Mucosa of stomach (tissue), 1 donor: Measurements from ENCODE around the gene GARIN5B.

Experiments used
- H3K27me3 ChIP-seq: one replicate; pipeline ENCODE4 v1.7.0; 2013; ENCODE audit warnings: mild to moderate bottlenecking, low read length; ENCODE audit not compliant: control insufficient read depth, insufficient read depth
- H3K36me3 ChIP-seq: one replicate; pipeline ENCODE4 v1.7.0; 2013; ENCODE audit warnings: low read length; ENCODE audit not compliant: control insufficient read depth, insufficient read depth
- H3K4me1 ChIP-seq: one replicate; pipeline ENCODE4 v1.7.0; 2013; ENCODE audit warnings: mild to moderate bottlenecking, low read length; ENCODE audit not compliant: control insufficient read depth, insufficient read depth
- H3K4me3 ChIP-seq: one replicate; pipeline ENCODE4 v1.7.0; 2013; ENCODE audit warnings: low read length
- H3K9ac ChIP-seq: one replicate; pipeline ENCODE4 v1.7.0; 2013; ENCODE audit warnings: mild to moderate bottlenecking, low read length, moderate library complexity
- H3K9me3 ChIP-seq: one replicate; pipeline ENCODE4 v1.7.0; 2013; ENCODE audit warnings: mild to moderate bottlenecking, low read length, moderate library complexity; ENCODE audit not compliant: control insufficient read depth
- donor health status: Pancreatic carcinoma.

The GARIN5B gene

DNA sequence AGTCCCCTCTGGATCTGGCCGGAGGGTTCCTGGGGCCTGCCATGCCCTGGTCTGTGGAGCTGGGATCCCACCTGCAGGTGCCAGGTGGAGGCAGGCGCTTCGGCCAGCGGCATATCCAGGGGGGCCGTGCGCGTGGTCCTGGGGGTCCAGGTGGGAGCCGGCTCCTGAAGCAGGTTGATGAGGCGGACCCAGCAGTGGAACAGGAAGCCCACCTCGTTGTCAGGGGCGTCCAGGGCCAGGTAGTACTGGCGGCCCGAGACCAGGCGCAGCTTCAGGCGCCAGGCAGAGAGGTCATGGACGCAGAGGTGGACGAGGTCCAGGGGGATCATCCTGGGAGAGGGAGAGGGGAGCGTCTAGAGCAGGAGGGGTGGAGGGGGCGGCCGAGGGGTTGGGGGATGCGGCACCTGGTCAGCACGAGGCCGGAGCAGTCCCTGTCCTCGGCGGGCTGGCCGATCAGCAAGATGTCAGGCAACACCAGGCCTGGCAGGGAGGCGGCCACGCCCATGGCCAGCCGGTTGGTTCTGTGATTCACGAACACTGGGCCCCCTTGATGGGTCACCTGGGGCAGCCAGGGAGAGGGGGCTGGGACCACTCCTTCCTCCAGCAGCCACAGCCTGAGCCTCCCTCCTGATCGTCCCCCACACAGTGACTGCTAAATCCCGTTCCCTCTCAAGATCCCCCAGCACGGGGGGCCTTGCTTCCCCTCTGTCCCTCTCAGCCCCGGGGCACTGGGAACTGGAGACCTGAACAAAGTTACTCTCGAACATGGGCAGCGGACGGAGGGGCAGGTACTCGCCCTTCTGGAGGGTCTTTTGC lies 678 bp downstream of the GARIN5B start:
- Histone ChIP-seq H3K4me1 (no peaks in the 10 kb centered on the region), H3K9me3 (no peaks in the 10 kb centered on the region), H3K9ac (no peak overlapping the region), H3K27me3 (no peaks in the 10 kb centered on the region), H3K36me3 (no peaks in the 10 kb centered on the region), H3K4me3 (no peak overlapping the region)

DNA sequence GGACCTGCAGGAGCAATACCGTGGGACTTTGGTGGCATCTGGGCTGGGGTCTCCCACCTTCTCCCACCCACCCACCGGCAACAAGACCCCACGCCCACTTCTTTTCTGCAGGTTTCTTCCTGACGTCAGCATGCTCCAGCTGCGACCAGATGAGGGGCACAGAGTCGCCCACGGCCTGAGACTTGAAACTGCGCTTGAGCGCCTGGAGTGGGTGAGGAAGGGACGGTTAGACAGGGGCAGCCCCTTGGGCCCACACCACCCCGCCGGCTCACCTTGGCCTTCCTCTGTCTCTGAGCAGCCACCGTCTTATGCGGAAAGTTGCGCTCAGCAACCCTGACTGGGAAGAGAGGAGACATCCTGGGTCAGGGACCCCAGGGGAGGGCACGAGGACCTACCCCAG lies 2.2 kb downstream of the GARIN5B start:
- H3K27me3 ChIP-seq: no peaks in the 10 kb centered on the region
- no peaks in the 10 kb centered on the region for H3K9me3 ChIP-seq
- no peaks in the 10 kb centered on the region for H3K4me1 ChIP-seq
- no peak overlapping the region for H3K4me3 ChIP-seq
- H3K36me3 ChIP-seq: no peaks in the 10 kb centered on the region
- H3K9ac ChIP-seq: no peak overlapping the region

DNA sequence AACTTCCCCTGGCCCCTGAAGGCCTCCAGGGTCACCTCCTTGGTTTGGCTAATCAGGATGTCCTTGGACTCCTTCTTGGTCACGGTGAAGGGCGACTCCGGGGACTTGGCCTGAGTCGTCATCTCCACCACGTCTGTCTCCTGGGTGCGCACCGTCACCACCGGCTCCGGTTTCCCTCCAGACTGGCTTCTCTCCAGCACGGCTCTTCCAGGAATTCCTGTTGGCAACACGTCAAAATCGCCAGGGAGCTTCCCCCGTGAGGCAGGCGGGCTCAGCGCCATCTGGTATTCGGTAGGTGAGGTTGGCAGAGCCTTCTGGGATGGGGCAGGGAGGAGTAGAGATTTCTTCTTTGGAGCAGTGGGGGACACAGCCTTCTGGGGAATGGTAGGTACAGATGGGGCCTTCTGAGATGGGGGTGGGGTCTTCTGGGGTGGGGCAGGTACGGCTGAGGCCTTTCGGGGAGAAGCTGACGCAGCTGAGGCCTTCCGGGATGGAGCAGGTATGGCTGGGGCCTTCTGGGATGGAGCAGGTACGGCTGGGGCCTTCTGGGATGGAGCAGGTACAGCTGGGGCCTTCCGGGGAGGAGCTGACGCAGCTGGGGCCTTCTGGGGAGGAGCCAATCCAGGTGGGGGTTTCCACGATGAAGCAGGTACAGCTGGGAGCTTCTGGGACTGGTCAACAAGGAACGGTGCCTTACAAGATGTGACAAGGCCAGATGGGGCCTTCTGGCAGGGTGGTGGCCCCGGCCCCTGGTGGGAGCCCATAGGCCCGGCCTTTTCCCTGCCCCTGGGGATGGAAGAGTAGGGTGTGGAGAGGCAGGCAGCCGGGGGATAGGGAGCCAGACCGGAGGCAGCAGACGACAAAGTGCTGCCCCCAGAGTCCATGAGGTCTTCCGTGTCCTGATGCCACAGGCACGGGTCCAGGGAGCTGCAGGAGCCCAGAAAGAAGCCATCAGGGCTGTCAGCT lies 3.8 kb downstream of the GARIN5B start:
- Histone ChIP-seq H3K4me1 (no peaks in the 10 kb centered on the region), H3K4me3 (no peak overlapping the region), H3K9ac (no peak overlapping the region), H3K36me3 (no peaks in the 10 kb centered on the region), H3K27me3 (peaks cover 11% of the 10 kb centered on the region), H3K9me3 (no peaks in the 10 kb centered on the region)

- Histone ChIP-seq H3K27me3 (peaks cover 17% of the 10 kb centered on the region), H3K36me3 (no peaks in the 10 kb centered on the region), H3K4me3 (no peak overlapping the region)
Observed at GRCh38 chr19:55358493-55358892, 4.6 kb downstream of the GARIN5B start.

DNA sequence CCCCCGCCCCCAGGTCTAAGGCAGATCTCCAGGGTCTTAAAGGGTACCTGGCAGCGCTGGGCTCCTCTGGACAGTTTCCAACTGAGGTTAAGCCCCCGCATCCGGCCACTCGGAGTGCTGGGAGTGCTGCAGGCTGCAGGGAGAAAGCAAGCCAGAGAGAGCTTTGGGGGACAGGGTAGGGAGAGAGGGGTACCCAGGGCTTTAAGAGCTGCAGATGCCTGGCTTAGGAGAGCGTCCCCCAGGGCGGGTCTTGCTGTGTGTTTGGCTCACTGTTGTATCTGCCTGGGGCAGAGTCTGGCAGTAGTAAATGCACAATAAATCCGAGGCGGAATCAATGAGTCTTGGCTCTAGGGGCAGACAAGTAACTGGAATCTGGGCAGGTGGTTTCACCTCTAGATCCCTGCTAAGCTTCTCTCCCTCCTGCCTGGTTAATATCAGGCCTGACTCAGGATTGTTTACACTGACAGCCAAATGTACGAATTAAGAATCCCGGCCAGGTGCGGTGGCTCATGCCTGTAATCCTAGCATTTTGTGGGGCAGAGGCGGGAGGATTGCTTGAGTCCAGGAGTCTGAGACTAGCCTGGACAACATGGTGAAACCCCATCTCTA lies 7.7 kb downstream of the GARIN5B start:
- H3K27me3 ChIP-seq: peaks cover 48% of the 10 kb centered on the region
- no peaks in the 10 kb centered on the region for H3K9me3 ChIP-seq
- no peak overlapping the region for H3K4me3 ChIP-seq
- H3K4me1 ChIP-seq: peaks cover 22% of the 10 kb centered on the region
- H3K9ac ChIP-seq: no peak overlapping the region
- no peaks in the 10 kb centered on the region for H3K36me3 ChIP-seq

More at GRCh38 chr19:55358493-55358892, 4.6 kb downstream of the GARIN5B start:
- H3K4me1 ChIP-seq: peaks cover 3% of the 10 kb centered on the region
- H3K9ac ChIP-seq: no peak overlapping the region
- no peaks in the 10 kb centered on the region for H3K9me3 ChIP-seq

- Histone ChIP-seq H3K4me3 (no peak within 1 kb of the TSS), H3K36me3 (no peaks in the 10 kb centered on the region), H3K9me3 (no peaks in the 10 kb centered on the region), H3K9ac (no peak within 1 kb of the TSS), H3K27me3 (peaks cover 49% of the 10 kb centered on the region), H3K4me1 (peaks cover 23% of the 10 kb centered on the region)
Observed at GRCh38 chr19:55354698-55355212, 8.3 kb downstream of the GARIN5B start, which contains the start of gene COX6B2. TSS of gene COX6B2 (minus strand) at chr19:55354719. CDS start at chr19:55354521, 198 bp downstream.

- Histone ChIP-seq H3K4me3 (no peak overlapping the region), H3K4me1 (peaks cover 23% of the 10 kb centered on the region), H3K9ac (no peak overlapping the region), H3K27me3 (peaks cover 49% of the 10 kb centered on the region), H3K36me3 (no peaks in the 10 kb centered on the region), H3K9me3 (no peaks in the 10 kb centered on the region)
Observed at GRCh38 chr19:55353803-55354697, 9.0 kb downstream of the GARIN5B start.

- Histone ChIP-seq H3K4me1 (peaks cover 23% of the 10 kb centered on the region), H3K36me3 (no peaks in the 10 kb centered on the region), H3K9ac (no peak overlapping the region), H3K27me3 (peaks cover 49% of the 10 kb centered on the region), H3K9me3 (no peaks in the 10 kb centered on the region), H3K4me3 (no peak overlapping the region)
Observed at GRCh38 chr19:55353356-55353802, 9.7 kb downstream of the GARIN5B start.

- Histone ChIP-seq H3K9ac (no peak overlapping the region), H3K4me1 (peaks cover 23% of the 10 kb centered on the region), H3K4me3 (no peak overlapping the region), H3K36me3 (no peaks in the 10 kb centered on the region), H3K27me3 (peaks cover 49% of the 10 kb centered on the region), H3K9me3 (no peaks in the 10 kb centered on the region)
Observed at GRCh38 chr19:55352549-55353145, 10.4 kb downstream of the GARIN5B start.

DNA sequence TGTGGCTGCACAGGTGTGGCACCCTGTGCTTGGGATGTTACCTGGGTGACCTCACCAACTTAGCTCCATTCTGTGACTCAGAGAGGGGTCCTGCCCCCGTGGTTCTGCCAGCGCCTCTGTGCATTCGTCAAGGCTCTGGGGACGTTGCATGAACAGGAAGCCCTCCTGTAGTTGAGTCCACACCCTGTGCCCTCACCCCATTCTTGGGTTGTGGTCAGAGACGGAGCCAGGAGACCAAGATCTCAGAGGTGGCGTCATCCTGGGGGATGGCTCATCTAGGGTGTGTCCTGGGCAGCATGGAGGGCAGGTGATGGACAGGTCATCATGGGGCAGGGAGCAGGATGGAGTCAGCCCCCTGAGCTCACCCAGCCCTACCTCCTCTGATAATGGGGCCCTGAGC lies 11.0 kb downstream of the GARIN5B start:
- H3K36me3 ChIP-seq: no peaks in the 10 kb centered on the region
- no peak overlapping the region for H3K9ac ChIP-seq
- peaks cover 49% of the 10 kb centered on the region for H3K27me3 ChIP-seq
- H3K4me1 ChIP-seq: peaks cover 23% of the 10 kb centered on the region
- no peak overlapping the region for H3K4me3 ChIP-seq
- no peaks in the 10 kb centered on the region for H3K9me3 ChIP-seq
